Measurements from ENCODE around the gene DNAH5.
"Not testable (repeated sequence)": the region's sequence is repeated elsewhere in the genome, so short reads cannot be mapped to it uniquely, and the experiment has no call there.

DNAH5 gene

DNA sequence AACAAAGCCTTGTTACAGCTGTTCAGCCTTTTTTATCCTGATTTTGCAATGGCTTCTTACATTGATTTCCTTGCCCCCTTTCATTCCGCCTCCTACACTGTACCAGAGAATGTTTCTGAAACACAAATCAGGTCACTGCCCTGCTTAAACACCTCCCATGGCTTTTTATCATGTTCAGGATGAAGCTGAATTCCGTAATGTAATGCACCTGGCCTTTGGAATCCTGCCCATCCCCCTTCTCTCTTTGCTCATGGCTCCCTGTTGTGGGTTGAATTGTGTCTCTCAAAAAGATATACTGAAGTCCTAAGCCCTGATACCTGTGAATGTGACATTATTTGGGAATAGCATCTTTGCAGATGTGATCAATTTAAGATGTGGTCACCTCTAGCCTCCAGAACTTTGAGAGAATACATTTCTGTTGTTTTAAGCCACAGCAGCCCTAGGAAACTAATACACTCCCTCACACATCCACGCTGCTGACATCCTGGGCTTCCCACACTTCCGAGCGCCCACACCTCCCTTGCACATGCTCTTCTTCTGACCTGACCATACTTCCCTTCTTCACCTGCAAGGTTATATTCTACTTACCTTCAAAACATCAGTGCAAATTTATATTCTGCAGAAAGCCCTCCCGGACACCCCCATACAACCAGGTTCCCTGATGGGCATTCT lies 101.2 kb downstream of the DNAH5 start:
- DNase-seq (ENCODE audit: low read depth) = no peak

DNA sequence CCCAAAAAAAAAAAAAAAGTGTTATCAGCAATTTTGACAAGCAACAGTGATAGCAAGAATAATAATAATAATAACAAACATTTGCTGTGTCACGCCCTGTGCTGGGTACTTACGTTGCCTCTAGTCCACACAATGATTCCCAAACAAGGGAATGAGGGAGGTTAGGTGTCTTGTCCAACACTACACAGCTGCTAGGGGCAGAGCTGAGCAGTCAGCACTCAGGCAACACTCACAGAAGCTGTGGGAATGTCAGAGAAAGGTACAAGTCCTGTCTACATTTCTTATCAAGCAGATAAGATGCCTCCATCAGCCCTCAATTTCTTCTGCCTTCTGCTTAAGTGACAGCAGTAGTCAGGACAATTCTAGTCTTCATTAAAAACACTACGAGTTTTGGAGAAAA lies 111.0 kb downstream of the DNAH5 start:
- no peak for DNase-seq (ENCODE audit: low read depth)

DNA sequence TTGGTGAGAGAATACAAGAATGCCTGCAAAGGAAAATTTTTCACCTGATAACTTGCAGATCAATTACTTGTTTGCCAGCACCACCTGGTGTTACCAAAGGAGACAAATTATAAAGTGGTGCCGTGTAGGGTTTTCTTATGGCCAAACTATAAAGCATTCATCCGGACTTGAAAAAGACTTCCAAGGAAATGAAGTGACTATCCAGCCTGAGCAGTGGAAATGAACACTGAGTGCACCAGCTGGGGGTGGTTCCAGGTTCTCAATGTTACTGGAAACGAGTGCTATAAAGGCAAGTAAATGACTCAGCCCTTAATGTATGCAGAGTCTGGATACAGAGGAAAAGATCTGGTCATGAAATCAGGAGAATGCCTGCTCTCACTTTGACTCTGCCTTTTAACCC lies 113.1 kb downstream of the DNAH5 start:
- DNase-seq (ENCODE audit: low read depth) = no peak

DNA sequence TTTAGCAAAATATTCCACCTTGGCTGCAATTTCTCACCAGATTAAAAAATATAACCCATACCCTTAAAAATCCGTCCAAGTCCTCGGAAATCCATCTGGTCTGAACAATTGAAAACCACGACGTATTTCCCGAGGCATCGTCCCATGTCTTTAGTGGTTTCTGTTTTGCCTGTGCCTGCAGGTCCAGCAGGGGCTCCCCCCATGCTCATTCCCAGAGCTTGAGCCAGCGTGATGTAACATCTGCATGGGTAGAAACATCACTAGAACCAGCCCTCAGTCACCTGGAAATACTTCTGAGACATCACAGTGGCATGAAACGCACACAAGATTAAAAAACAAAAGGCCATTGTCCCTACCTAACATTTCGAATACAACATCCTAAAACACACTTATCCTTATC lies 114.0 kb downstream of the DNAH5 start:
- no peak for DNase-seq (ENCODE audit: low read depth)

DNA sequence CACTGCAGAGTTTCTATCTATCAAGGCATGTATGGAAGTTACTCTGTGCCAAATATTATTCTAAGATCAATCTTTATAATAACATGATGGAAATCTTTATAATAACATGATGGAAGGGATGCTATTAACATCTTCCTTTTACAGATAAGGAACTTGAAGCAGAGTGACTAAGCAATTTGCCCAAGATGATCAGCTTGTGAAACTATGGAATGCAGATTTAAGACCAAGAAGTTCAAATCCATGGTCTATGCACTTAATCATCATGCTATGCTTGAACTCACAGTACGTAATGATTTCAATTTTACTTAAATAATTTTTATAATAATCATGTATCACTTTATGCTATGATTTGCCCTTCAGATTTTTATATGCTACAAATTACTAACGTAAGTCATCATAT lies 123.1 kb downstream of the DNAH5 start:
- DNase-seq (ENCODE audit: low read depth) = no peak

DNA sequence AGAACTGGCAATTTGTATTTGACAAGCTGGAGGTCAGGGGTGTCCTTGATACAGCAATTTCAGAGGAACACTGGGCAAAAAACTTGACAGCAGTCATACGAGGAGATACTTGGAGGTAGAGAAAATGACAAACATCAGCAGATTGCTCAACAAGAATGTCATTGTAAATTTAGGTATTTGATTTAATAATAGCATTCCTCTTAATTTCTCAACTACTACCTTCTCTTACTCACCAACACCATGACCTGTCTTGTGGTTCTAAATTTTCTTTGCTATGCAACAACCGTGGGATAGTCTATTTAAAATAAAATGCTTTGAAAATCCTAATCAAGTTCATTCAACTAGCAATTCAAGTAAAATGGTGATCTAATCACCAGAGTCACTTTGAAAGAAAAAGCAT lies 128.4 kb downstream of the DNAH5 start:
- no peak for DNase-seq (ENCODE audit: low read depth)

DNA sequence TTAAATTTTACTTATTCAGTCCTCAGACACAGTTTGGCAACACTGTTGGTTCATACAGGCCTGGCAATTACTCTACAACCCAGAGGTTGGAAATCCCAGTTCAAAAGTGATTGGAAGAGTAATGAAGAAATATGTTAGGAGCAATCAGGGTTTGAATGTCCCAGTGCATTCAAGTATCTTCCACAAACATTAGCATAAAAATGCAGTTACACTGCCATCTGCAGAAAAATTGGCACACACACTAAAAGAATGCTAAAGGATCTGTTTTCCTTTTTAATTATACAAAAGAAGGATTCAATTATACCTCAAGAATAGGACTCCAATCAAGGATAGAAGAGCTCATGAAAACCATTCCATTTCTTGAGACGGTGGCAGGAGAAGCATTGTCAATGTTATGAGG lies 130.2 kb downstream of the DNAH5 start:
- DNase-seq (ENCODE audit: low read depth) = no peak

DNA sequence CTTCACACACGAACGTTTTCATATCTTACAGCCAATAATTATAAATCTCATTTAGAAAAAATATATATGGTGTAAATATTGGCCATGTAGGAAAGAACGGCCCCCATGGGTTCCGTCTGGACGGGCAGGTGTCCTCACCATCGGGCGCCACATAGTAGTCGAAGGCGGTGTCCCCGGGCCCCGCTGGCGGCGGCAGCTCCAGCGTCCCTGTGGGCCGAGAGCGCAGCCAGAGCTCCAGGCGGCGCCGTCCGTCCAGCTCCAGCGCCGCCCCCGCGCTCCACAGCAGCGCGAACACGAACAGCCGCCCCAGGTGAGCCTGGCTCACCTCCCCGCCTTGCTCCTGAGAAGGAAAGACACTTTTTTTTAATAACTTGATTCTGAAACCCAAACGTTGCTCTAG lies 134.6 kb downstream of the DNAH5 start:
- DNase-seq (ENCODE audit: low read depth) = no peak

DNA sequence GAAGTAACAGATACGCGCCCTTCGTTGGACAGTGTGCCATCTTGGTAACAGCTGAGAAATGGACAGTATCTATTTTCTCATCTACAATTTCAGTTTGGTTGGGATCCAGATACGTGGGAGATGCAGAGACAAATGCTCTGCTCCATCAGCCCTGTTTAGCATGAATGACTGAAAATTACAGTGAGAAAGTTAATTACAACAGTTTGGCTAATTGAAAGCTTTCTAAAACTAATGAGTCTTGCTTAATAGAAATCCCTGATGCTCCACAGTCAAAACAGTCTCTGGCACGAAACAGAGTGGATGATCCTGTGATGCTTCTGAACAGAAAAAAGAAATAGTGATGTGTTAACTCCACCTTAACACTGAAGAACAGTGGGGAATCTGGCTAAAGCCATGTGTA lies 140.2 kb downstream of the DNAH5 start:
- DNase-seq (ENCODE audit: low read depth) = no peak

DNA sequence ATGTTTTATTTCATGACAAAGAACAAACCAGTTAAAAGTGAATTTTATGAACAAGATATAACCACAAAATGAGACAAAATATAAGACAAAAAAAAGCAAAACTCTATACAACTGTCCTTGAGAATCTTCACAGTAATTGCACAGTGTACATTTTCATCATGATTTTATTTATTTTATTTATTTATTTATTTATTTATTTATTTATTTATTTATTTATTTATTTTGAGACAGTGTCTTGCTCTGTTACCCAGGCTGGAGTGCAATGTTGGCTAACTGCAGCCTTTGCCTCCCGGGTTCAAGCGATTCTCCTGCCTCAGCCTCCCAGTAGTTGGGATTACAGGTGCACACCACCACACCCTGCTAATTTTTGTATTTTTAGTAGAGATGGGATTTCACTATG lies 145.9 kb downstream of the DNAH5 start:
- DNase-seq (ENCODE audit: low read depth) = not testable (repeated sequence)

DNA sequence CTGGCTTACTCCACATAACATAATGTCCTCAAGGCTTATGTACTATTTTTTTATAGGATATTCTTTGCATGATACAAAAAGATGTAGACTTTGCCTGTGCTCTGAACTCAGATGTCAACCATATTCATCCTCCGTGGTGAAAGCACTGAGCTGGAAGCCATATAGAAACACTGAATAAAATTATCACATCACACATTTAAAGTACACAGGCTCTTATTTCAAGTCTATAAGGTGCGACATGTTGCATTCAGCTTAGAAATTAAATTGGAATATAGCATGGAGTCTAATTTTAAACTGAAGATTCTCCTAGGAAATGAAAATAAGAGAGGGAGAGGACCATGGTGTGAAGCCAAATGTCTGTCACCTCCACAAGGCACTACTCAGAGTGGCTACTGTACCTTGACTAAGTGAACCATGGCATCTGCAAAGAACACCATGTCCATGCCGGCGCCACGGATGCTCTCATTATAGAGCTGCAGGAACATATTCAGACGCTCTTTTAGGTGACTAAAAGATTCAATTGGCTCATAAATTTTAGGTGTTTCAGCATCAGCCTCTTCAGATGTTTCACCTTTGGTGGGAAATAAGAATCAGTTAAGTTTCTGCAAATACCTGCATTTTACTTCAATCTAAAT lies 158.6 kb downstream of the DNAH5 start:
- DNase-seq (ENCODE audit: low read depth) = no peak

DNA sequence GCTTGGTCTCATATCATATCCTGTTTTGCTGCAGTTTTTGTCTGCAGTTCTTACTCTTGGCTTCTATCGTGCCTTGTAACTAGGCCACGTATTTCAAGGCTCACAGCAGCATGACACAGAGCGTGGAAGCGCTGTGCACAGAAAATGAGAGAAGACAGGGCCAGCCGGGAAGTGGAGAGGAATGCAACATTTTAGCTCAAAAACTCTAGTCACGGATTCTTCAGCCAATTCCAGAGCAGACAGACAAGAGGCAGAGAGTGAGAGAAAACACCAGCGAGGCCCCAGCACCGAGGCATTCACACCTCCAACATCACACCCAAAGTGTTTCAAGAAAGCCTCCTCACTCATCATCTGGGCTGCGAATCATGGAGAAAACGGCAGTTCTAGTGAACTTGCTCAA lies 160.8 kb downstream of the DNAH5 start:
- no peak for DNase-seq (ENCODE audit: low read depth)

DNA sequence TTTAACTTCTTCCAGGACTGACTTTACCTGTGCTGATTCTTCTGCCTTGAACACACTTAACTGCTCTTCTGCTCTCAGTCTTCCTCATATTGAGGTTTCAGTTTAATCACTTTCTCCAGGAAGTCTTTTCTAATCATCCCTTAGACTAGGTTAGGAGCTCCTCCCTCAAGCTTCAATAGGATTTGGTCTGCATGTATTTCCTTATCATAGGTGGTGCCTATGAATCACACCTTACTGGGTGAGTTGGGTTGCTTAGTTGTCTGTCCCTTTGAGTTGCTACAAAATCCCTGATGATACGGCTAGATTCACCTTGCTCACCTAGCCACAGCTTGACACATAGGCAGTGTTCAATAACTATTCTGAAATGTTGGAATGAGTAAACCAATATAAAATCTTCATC lies 164.4 kb downstream of the DNAH5 start:
- DNase-seq (ENCODE audit: low read depth) = no peak

DNA sequence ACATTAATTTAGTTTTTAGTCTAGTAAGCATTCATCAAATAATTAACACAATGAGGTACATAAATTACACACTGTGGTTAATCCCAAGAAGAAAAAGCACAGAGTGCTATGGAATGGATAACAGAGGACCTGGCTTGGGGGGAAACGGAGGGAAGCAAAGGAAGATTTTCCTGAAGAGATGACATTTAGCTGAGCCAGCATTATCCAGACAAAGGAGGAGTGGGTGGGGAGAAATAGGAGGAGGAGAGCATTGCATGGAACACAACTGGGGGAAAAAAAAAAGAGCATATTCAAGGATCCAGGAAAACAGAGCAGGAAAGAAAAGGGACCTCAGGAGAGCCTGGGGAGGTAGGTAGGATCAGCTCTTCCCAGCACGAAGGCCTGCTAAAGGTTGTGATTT lies 170.8 kb downstream of the DNAH5 start:
- DNase-seq (ENCODE audit: low read depth) = no peak

DNA sequence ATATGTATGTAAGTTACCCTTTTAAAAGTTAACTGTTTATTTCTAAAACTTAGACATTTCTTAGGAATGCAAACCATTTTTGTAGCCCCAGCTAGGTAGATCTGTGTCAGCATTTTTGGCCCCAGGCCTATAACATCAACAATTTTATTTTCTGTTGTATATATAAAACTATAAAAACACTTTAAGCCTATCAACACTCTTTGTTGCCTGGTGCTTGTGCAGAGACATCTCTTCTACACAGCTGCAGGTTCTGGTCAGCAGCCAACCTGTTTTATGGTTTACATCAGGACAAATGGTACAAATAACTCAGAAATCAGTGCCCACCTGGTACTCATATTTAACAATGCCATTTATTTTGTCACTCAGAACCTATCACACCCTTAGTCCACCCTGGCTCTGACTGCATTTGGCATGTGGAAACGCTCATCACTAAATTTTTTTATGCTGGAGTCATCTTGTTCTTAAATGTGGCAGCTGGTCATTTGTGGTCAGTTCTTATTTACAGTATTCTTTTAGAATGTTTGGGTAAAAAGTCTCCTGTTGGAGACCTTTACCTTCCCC lies 173.4 kb downstream of the DNAH5 start:
- DNase-seq (ENCODE audit: low read depth) = no peak

DNA sequence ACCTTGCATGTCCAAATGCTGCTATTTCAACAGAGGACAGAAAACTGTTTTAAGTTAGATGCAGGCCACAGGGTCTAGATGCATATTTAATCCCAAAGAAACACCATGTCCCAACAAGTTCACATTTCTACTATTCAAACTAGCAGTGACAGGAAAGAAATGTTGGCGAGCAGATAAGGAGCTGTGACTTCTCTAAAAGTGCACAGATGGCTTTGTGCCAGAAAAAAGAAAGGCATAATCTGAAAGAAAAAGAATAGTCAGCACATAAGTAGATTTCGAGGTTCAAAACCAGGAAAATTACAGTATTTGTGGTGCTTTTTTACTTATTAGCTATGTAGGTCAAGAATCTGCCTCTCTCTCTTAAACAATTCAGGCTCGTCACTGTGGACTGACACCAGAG lies 178.3 kb downstream of the DNAH5 start:
- no peak for DNase-seq (ENCODE audit: low read depth)

DNA sequence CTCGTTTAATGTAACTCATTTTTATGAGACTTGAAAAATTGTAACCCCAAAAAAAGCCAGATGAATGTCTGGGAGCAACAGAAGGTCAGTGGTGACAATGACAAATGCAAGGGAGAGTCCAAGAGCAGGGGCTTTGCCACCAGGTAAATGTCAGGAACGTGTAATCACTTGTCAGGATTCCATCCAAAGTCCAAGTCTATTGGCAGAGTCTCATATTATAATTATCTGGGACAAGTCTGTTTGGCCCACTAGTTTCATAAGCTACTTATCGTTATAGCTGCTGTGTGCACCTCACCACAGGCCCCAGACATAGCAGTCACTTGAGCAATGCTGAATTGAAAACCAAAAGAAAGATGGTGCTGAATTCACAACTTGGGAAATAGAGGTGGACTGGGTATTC lies 180.8 kb downstream of the DNAH5 start:
- no peak for DNase-seq (ENCODE audit: low read depth)

DNA sequence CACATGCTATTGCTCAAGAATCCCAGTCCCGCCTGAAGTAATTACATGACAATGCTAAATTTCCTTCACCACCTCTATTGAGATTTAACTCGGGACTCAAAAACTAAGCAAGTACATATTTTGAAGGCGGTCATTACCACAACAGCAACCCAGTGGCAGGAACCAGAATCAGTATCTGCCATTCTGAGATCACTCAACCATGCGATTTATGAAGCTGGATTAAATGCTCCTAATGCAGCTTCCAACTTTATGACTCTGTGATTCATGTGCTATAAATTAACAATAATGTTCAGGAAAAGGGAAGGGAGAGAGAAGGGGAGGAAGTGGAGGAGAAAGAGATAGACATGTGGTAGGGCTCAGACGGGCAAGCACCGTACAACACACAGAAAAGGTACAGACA lies 194.7 kb downstream of the DNAH5 start:
- DNase-seq (ENCODE audit: low read depth) = no peak

DNA sequence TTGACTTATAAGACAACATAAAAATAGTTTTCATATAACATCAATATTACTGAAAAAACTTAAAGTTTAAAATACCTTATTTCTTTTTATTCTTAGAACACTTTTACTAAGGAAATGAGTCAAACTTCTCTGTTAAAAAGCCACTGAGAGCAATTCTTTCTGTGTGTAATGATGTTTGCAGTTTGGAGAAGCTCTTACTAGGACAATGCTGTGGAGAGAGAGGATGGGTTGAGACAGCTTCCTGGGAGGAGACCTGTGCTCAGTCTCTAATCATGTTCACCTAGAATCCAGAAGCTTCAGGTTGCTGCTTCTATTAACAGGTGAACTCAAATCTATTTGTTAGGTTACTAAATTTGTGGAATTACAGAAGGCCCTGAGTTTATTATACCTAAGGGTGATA lies 198.5 kb downstream of the DNAH5 start:
- DNase-seq (ENCODE audit: low read depth) = no peak

DNA sequence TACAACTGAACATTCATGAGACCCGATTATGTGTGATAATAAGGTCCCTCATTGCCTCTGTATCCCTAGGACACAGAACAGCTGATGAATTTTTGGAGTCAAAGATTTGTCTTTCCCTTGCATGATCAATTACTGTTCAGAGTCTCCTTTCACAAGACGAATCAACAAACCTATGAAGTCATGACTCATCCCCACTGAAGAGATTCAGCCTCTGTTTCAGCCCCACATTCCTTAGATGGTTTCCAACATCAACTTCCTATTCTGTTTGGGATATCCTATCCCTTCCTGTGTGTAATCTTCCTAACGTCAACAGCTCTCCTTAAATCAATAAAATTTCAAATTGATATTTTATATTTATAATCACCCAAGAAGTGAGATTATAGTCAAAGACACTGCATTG lies 199.0 kb downstream of the DNAH5 start:
- peak; percentile 2 for DNase-seq (ENCODE audit: low read depth)

DNA sequence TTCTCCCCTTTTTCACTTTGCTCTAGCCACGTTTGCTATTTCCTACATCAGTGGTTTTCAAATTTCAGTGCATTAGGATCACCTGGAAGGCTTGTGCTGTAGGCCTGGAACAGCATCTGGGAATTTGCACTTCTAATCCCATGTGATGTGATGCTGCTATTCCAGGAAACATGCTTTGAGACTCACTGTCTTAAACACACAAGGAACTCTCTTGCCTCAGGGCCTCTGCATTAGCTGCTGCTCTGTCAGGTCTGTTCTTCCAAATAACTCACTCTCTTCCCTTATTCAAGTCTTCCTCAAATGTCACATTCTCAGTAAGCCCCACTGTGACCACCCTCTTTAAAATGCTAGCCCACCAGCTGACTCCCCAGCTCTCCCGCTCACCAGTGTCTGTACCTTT lies 204.0 kb downstream of the DNAH5 start:
- no peak for DNase-seq (ENCODE audit: low read depth)

DNA sequence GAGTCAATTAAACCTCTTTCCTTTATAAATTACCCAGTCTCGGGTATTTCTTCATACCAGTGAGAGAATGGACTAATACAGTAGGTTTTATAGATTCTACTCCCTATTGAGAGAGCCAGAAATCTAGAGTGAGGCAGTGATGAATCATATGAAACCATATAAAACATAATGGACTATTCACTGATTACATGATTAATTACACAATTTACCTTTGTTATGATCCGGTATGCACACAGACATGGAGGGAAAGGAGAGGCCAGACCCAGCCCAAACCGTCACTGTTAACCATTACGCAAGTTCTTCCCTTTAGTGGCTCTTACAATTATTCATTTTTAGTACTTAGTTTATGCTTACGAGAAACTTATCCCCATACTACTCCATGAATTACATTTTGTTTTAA lies 205.0 kb downstream of the DNAH5 start:
- DNase-seq (ENCODE audit: low read depth) = no peak

DNA sequence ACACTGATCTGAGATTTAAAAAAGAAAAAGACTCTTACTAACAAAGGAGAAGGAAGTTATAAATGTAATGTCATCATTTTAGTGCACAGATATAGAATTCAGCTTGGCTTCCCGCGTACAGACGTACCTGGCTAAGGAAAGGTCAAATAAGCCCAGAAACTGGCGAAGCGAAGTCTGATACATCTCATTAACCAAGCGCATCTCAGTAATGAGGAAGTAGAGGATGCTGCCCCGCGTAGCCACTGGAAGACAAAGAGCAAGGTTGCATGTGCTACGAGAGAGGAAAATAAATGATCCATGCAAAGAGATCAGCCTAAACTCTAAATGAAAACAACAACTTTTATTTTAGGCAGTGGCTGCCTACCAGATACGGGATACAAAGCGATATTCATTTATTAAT lies 208.8 kb downstream of the DNAH5 start:
- DNase-seq (ENCODE audit: low read depth) = no peak

DNA sequence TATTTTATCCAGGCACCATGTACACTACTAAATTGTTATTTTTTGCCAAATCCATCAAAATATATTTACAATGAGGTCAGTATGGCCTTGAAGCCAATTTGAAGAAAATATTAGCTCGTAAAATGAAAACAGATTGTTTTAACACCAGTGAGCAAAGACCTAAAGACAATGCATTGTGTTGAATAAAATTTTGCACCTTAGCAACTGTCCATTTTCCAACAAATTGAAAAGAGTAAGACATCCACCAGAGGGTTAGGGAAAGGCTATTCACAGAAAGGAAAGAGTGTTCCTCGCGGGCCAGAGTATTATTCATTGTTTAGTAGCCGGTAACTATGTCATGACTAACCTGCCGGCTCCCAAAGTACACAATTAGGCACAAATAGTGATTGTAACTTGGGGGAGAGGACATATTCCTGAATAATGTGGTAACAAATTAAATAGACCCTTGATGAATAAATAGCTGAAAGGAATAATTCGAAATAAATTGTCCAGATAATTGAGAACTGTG lies 213.3 kb downstream of the DNAH5 start:
- DNase-seq (ENCODE audit: low read depth) = no peak

Measured in amniotic epithelial cell (primary cell).